Measurements from ENCODE around the gene HGF. TPM values are rescaled to one million over a fixed set of nuclear protein-coding genes. Genes with fewer than 3 reads are reported as not detected.

HGF gene
- total and polyA plus RNA-seq, 12 donors, result 1.2 to 5.8 (median 2.5) TPM

GRCh38 chr7:81791568-81792518 is 22.0 kb upstream of the HGF start:
- ATAC-seq, result no peak

GRCh38 chr7:81790686-81791085 is 20.8 kb upstream of the HGF start:
- Histone ChIP-seq H3K27ac (no peak overlapping the region), H3K27me3 (no peaks in the 10 kb centered on the region), H3K9me3 (peaks cover 0 to 8% (median 0%) of the 10 kb centered on the region in 11 donors), H3K36me3 (no peaks in the 10 kb centered on the region), H3K4me3 (no peak overlapping the region), H3K4me1 (peaks cover 0 to 13% (median 0%) of the 10 kb centered on the region in 9 donors)
- TF ChIP-seq CTCF (IDR thresholded peaks at IDR 0.05), result no peak
- WGBS, 2 donors, result 61 to 79% methylated on average over 1 of the region's 1 CpG
- DNase-seq, result no peak
- intact Hi-C loops (cut with DNase I), result no loop called here
- no peak for ATAC-seq

More at GRCh38 chr7:81791568-81792518, 22.0 kb upstream of the HGF start:
- Histone ChIP-seq H3K27me3 (no peaks in the 10 kb centered on the region), H3K27ac (no peak overlapping the region), H3K4me1 (peaks cover 0 to 13% (median 0%) of the 10 kb centered on the region in 9 donors), H3K4me3 (no peak overlapping the region), H3K36me3 (no peaks in the 10 kb centered on the region), H3K9me3 (peaks cover 0 to 8% (median 0%) of the 10 kb centered on the region in 11 donors)
- no peak for TF ChIP-seq CTCF (IDR thresholded peaks at IDR 0.05)
- WGBS, 2 donors, result 86 to 89% methylated on average over 12 of the region's 12 CpGs
- DNase-seq, result no peak
- intact Hi-C loops (cut with DNase I), result no loop called here

GRCh38 chr7:81790120-81790500 is 20.3 kb upstream of the HGF start:
- no peak for DNase-seq
- Histone ChIP-seq H3K9me3 (peaks cover 0 to 8% (median 0%) of the 10 kb centered on the region in 11 donors), H3K27ac (no peak overlapping the region), H3K36me3 (no peaks in the 10 kb centered on the region), H3K27me3 (no peaks in the 10 kb centered on the region), H3K4me3 (no peak overlapping the region), H3K4me1 (peaks cover 0 to 13% (median 0%) of the 10 kb centered on the region in 9 donors)
- ATAC-seq, result no peak
- WGBS, 2 donors, result 38 to 40% methylated on average over 2 of the region's 2 CpGs
- intact Hi-C loops (cut with DNase I), result no loop called here
- no peak for TF ChIP-seq CTCF (IDR thresholded peaks at IDR 0.05)

GRCh38 chr7:81789406-81790119 is 19.7 kb upstream of the HGF start:
- H3K27ac ChIP-seq, result no peak overlapping the region
- WGBS, 2 donors, result 98 to 100% methylated on average over 1 of the region's 1 CpG

More at GRCh38 chr7:81789406-81790119, 19.7 kb upstream of the HGF start:
- DNase-seq (no peak), ATAC-seq (no peak)
- no peaks in the 10 kb centered on the region for H3K27me3 ChIP-seq
- no peaks in the 10 kb centered on the region for H3K36me3 ChIP-seq
- H3K4me3 ChIP-seq, result no peak overlapping the region
- no peak for TF ChIP-seq CTCF (IDR thresholded peaks at IDR 0.05)
- intact Hi-C loops (cut with DNase I), result no loop called here
- peaks cover 0 to 13% (median 0%) of the 10 kb centered on the region in 9 donors for H3K4me1 ChIP-seq
- peaks cover 0 to 8% (median 0%) of the 10 kb centered on the region in 11 donors for H3K9me3 ChIP-seq

All from heart right ventricle (tissue), 16 donors.